HG02973 (cell line): ENCODE measurements around the gene SLMAP.
"Not testable (repeated sequence)": the region's sequence is repeated elsewhere in the genome, so short reads cannot be mapped to it uniquely, and the experiment has no call there.

Experiments
- ATAC-seq: cut with Tn5 transposase; IDR thresholded peaks from one replicate; pipeline ENCODE4 v1.9.1; 2021; ENCODE audit warnings: moderate library complexity; ENCODE audit not compliant: unreplicated experiment

SLMAP gene

DNA sequence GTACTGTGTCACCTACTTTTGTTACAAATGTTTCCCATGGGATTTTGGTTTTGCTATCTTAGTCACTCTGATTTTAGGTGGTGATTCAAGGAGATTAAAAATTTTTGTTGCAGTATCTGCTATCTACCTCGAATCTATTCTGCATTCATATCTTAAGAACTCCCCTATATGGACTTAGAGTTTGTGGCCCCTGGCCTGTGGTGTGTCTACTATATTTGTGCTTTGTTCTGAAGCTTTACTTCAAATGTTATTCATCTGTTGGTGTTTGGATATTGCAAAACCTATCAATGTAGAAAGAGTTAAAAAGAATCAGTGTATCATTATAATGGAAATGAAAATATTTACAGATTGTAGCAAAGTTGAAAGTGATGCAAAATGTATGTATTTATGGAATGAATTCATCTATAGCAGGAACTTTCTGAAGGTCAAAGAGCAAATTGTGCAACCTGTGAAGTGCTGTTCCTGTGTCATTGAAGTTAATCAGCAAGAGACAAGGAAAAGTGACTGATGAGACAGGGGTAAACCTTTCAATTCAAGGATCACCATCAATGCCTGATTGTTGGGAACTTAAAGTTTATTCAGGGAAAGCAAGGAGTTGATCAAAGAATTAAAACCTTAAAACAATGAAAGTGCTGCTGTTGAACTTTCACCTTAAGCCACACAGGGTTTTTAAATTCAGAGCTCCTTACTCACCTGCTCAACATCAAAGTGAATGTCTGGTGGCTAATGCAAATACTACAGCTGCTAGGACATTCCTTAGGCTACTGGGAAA is 71.0 kb downstream of the SLMAP start:
- ATAC-seq = no peak

GRCh38 chr3:57827757-57828156 is 71.6 kb downstream of the SLMAP start:
- no peak for ATAC-seq

- ATAC-seq = no peak
Measured at GRCh38 chr3:57832486-57832885, 76.4 kb downstream of the SLMAP start.

DNA sequence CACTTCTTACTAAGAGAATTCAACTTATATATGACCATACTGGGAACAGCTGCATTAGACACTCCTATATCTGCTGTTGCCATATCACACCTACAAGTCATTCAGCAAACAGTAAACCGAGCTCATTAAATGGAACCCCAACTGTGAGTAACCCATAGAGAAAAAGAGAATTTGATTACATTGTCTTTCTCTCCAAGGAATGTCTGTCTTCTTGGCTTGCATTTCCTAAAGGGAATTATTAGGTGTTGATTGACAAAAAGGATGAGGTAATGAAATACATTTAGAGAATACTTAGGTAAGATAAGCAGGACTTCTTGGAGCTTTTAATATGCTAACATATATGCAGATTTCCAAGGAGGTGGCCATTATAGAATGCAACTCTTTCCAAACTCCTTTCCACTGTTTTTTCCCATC is 76.8 kb downstream of the SLMAP start:
- ATAC-seq = no peak

DNA sequence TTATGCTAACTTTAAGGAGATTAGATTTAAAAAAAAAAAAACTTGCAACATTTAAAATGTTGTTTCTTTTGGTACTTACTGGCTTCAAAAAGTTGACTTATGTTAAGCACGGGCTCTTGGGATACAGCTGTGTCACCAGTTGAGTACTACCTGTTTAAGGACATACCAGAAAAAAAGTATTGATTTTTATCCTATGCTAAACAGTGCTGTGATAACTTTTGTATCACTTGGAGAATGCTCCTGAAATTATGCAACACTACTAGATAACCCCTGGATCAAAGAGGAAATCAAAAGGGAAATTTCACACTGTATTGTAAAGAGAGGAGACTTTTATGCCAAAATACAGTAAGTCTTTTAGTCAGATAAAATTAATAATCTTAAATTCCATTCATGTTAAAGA is 77.7 kb downstream of the SLMAP start:
- no peak for ATAC-seq

- no peak for ATAC-seq
Measured at GRCh38 chr3:57837686-57838085, 81.6 kb downstream of the SLMAP start.

- no peak for ATAC-seq
Measured at GRCh38 chr3:57838627-57839026, 82.5 kb downstream of the SLMAP start.

DNA sequence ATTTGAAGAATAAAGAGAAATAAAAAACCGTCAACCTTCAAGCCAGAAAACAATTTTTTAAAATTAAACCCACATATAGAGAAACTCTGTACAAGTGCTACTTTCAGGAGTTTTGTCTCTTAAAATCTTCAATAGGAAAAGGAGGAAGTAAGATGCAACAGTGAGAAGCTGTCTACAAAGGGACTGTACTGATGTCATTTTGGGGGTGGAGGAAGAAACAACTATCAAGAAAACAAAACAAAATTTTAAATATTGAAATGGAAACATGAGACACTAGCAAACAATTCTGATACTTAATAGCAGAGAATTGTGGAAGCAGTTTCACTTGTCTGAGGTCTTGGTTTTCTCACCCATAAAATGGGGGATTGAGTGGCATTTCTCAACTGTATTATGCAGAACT is 84.4 kb downstream of the SLMAP start:
- ATAC-seq = no peak

GRCh38 chr3:57841818-57842217 is 85.7 kb downstream of the SLMAP start:
- no peak for ATAC-seq

- no peak for ATAC-seq
Measured at GRCh38 chr3:57848177-57848738, 92.1 kb downstream of the SLMAP start.

- no peak for ATAC-seq
Measured at GRCh38 chr3:57851304-57851703, 95.2 kb downstream of the SLMAP start.

DNA sequence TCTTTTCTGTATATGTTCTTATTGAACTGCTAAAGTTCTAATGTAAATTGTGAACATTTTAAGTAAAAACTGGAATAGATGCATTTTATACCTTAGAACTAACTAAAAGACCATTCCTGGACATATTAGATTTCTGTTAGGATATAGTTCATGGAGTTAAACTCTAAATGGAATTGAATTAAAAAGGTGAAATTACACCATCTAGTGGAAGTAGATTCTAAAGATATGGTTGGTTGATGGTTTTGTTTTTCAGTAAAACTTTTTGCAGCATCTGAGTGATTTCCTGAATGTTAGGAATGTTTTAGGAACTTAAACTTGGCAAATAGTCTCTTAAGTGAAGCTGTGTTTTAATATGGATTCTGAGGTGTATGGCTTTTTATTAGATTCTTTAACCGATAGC is 96.8 kb downstream of the SLMAP start:
- ATAC-seq = no peak

DNA sequence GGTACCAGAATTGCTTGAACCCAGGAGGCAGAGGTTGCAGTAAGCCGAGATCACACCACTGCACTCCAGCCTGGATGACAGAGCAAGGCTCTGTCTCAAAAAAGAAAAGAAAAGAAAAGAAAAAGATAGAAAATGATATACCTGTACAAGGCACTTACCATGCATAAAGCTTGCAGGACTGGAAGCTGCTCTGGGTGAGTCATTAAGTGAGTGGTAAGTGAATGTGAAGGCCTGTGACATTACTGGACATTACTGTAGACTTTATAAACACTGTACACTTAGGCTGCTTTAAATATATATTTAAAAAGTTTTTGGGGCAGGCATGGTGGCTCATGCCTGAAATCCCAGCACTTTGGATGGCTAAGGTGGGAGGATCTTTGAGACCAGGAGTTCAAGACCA is 99.2 kb downstream of the SLMAP start:
- no peak for ATAC-seq

DNA sequence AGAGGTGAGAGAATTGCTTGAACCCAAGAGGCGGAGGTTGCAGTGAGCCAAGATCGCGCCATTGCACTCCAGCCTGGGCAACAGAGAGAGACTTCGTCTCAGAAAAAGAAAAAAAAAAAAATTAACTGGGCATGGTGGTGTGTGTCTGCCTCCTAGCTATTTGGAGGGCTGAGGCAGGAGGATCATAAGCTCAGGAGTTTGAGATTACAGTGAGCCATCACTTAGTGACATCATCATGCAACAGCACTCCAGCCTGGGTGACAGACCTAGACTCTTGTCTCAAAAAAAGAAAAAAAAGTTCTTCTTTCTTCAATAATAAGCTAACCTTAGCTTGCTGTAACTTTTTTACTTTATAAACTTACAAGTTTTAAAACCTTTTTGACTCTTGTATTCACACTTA is 99.8 kb downstream of the SLMAP start:
- ATAC-seq = no peak

DNA sequence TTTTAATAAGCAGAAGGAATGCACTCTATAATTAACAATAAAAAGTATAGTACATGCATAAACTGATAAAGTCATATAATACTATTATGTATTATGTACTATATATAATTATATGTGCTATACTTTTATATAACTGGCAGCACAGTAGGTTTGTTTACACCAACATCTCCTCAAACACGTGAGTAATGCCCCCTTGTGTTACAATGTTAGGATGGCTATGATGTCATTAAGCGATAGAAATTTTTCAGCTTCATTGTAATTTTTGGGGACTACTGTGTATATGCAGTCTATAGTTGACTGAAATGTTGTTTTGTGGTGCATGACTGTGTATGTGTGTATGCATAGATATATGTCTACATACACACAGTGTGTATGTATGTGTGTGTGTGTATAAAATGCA is 100.6 kb downstream of the SLMAP start:
- no peak for ATAC-seq

- no peak for ATAC-seq
Measured at GRCh38 chr3:57862894-57863293, 106.8 kb downstream of the SLMAP start.

GRCh38 chr3:57863380-57863779 is 107.3 kb downstream of the SLMAP start:
- ATAC-seq = no peak

- no peak for ATAC-seq
Measured at GRCh38 chr3:57864853-57865252, 108.7 kb downstream of the SLMAP start.

DNA sequence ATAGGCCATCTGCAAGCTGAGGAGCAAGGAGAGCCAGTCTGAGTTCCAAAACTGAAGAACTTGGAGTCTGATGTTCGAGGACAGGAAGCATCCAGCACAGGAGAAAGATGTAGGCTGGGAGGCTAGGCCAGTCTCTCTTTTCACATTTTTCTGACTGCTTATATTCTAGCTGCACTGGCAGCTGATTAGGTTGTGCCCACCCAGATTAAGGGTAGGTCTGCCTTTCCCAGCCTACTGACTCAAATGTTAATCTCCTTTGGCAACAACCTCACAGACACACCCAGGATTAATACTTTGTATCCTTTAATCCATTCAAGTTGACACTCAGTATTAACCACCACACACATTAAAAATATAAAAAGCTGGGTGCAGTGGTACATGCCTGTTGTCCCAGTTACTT is 113.0 kb downstream of the SLMAP start:
- not testable (repeated sequence) for ATAC-seq

DNA sequence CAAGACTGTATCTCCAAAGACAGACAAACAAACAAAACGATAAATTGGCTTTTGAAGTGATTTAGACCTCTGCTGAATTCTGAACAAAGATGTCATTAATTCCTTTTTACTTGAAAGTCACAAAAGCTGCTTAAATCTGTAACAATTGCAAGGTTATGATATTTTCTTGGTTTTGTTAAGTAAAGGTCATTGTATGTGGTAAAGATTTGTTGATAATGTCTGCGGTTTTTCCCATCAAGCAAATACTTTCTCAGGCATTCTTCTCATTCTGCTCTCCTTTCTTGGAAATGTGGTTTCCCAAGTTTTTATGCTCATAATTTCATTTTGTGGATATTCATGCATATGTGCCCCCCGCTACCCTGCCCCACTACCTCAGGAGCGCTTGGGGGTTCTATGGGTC is 116.5 kb downstream of the SLMAP start:
- no peak for ATAC-seq

DNA sequence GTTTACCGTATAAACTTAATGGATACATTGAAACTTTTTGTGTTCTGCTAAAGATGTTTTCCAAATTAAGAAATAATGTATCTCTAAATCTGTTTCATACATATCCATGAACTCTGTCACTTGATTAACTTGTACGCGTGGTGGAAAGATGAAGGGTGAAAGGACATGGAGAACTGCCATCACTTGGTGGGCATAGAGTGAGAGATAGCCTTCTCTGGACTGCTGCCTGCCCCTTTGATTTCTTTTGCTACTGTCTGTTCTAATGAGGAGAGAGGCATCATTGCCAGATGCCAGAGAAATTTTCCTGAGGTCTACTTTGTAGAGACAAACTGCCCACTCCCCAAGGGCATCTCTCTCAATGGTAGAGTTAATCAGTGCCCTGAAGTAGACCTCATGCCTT is 120.5 kb downstream of the SLMAP start:
- no peak for ATAC-seq

DNA sequence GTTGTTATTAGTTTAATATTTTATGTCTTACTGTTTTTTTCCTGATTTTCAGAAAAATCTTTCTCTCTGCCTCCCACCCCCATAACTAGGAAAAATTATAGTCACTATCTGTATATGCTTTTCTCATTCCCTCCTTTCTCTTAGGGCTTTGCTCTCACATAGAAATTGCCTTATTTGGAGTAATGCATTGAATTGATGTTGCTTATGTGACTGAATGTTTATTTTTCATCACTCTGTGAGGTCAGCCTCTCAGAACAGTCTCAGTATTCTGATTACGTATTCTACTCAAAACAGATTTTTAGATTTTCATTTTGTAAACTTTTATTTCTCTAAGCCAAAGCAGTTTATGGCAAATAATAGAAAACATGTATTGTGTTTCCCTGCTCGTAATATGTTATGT is 121.0 kb downstream of the SLMAP start:
- ATAC-seq = no peak

DNA sequence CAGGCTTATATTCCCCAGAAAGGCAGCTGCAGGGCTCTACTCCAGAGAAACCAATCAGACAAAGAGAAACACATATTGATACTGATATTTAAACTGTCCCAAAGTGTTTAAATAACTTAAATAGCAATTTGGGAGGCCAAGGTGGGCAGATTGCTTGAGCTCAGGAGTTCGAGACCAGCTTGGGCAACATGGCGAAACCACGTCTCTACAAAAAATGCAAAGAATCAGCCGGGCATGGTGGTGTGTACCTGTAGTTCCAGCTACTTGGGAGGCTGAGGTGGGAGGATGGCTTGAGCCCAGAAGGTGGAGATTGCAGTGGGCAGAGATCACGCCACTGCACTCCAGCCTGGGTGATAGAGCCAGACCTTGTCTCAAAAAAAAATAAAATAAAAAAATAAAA is 128.3 kb downstream of the SLMAP start:
- ATAC-seq = not testable (repeated sequence)
